AG09309 (cell line): ENCODE data around the gene SPATA12.

ENCODE experiments used
- DNase-seq: peaks from one replicate; pipeline ENCODE4 v3.0.0-alpha.2; 2010; ENCODE audit warnings: low read depth
- H3K4me3 ChIP-seq: 2 replicates; pipeline ENCODE4 v1.5.1; 2011; ENCODE audit warnings: mild to moderate bottlenecking, low read depth, low read length, moderate library complexity; ENCODE audit not compliant: control insufficient read depth
- CTCF ChIP-seq: IDR thresholded peaks from 2 replicates; pipeline ENCODE4 v1.5.1; 2011; ENCODE audit warnings: mild to moderate bottlenecking, low read depth, low read length, inconsistent platforms; ENCODE audit not compliant: insufficient read depth, control insufficient read depth; ENCODE audit errors: missing control alignments

Gene SPATA12

DNA sequence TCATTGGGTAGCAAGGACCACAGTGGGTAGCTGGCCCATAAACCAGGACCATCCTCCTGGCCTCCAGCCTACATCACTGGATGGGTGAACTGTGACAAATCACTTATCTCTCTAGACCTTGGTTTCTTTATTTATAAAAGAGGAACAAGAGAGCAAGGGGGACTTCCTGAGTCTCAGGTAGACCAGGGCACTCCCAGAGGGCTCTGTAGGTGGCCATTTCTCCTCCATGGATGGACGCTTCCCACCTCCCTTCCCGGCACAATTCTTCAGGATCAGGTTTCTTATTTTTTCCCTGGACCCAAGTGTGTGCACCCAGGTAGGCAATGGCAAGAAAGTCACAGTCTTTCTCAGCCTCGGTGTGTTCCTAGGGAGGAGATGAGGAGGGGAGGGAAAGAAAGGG lies 41.4 kb upstream of the SPATA12 start:
- DNase-seq = no peak
- no peak overlapping the region for H3K4me3 ChIP-seq
- no peak for TF ChIP-seq CTCF

DNA sequence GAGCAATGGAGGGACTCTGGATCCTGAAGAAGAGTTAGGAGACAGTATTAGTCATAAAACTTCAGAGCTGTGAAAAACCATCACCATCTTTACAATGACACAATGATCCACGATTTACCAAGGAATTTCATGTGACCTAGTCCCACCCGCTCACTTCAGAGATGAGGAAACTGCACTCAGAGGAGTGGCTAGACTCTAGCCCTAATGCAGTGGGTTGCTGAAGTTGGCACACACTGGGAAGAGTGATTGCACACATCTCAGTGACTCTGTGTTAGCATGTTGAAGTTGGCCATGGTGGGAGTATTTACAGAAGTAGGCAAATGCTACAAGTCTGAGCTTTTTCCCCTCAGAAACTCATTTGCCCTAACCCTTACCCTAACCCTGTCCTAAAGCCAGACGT lies 35.2 kb upstream of the SPATA12 start:
- no peak for TF ChIP-seq CTCF
- no peak overlapping the region for H3K4me3 ChIP-seq
- no peak for DNase-seq

DNA sequence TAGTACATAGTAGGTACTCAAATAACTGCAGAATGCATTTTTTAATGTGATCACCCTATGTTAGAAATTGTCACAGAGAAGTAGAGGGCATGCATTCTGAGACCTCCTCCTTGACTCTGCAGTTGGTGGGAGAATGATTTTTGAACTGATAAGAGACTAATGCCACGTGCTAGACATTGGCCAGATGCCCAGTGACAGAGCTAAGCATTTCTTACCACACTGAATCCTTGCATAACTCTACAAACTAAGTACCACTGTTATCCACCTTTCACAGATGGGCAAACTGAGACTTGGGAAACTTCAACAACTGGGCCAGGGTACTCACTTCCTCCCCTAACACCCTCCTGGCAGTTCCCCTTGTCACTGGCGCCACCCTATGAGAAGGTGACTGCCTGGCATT lies 33.5 kb upstream of the SPATA12 start:
- no peak for TF ChIP-seq CTCF
- no peak for DNase-seq
- H3K4me3 ChIP-seq = no peak overlapping the region

DNA sequence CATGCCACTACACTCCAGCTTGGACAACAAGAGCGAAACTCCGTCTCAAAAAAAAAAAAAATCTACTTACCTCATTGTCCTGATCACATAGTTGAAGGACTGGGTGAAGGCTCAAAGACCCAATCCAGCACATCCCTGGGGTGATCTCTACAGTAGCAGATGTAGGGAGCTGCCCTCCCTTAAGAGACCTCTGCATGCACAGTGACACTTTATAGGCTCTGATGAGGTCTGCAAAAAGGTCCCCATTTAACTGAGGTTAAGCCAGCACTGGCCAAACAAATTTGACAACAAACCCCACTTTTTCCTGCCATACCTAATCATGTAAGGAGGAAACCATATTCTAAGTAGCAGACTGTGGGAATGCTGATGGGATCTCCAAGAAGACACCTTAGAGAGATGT lies 31.1 kb upstream of the SPATA12 start:
- no peak overlapping the region for H3K4me3 ChIP-seq
- no peak for TF ChIP-seq CTCF
- DNase-seq = no peak

GRCh38 chr3:57029924-57030323 lies 30.5 kb upstream of the SPATA12 start:
- no peak for DNase-seq
- no peak overlapping the region for H3K4me3 ChIP-seq
- no peak for TF ChIP-seq CTCF

- no peak overlapping the region for H3K4me3 ChIP-seq
- no peak for DNase-seq
- TF ChIP-seq CTCF = no peak
Measured at GRCh38 chr3:57030721-57031120, 29.7 kb upstream of the SPATA12 start.
